GM15510 (cell line): Measurements from ENCODE around the gene ARHGEF40.
A peak's percentile ranks its signal among the peaks of the same experiment; 100 is the strongest.

ENCODE experiments used
- POLR2A ChIP-seq: IDR thresholded peaks from 3 replicates; pipeline ENCODE4 v1.6.1; 2011; ENCODE audit warnings: borderline replicate concordance; ENCODE audit not compliant: insufficient read length; ENCODE audit errors: extremely low read depth

The ARHGEF40 gene

GRCh38 chr14:21103710-21104447 lies 33.8 kb downstream of the ARHGEF40 start:
- peak; percentile 93 for TF ChIP-seq POLR2A

- TF ChIP-seq POLR2A = no peak
Measured at GRCh38 chr14:21104448-21105060, 34.5 kb downstream of the ARHGEF40 start.

- TF ChIP-seq POLR2A = no peak
Measured at GRCh38 chr14:21105095-21105494, 35.0 kb downstream of the ARHGEF40 start.

GRCh38 chr14:21106176-21106497 lies 36.0 kb downstream of the ARHGEF40 start:
- no peak for TF ChIP-seq POLR2A

GRCh38 chr14:21106498-21107282 lies 36.6 kb downstream of the ARHGEF40 start:
- TF ChIP-seq POLR2A = no peak

- TF ChIP-seq POLR2A = no peak
Measured at GRCh38 chr14:21107283-21107800, 37.2 kb downstream of the ARHGEF40 start.

- no peak for TF ChIP-seq POLR2A
Measured at GRCh38 chr14:21108791-21109190, 38.7 kb downstream of the ARHGEF40 start.

- TF ChIP-seq POLR2A = no peak
Measured at GRCh38 chr14:21109377-21110138, 39.5 kb downstream of the ARHGEF40 start.

- TF ChIP-seq POLR2A = no peak
Measured at GRCh38 chr14:21112255-21112654, 42.2 kb downstream of the ARHGEF40 start.

GRCh38 chr14:21113369-21113768 lies 43.3 kb downstream of the ARHGEF40 start:
- TF ChIP-seq POLR2A = no peak

GRCh38 chr14:21118933-21119332 lies 48.8 kb downstream of the ARHGEF40 start:
- TF ChIP-seq POLR2A = no peak

GRCh38 chr14:21120686-21121085 lies 50.6 kb downstream of the ARHGEF40 start:
- TF ChIP-seq POLR2A = no peak

GRCh38 chr14:21121122-21121521 lies 51.0 kb downstream of the ARHGEF40 start:
- no peak for TF ChIP-seq POLR2A

GRCh38 chr14:21123429-21123828 lies 53.3 kb downstream of the ARHGEF40 start:
- TF ChIP-seq POLR2A = no peak

- TF ChIP-seq POLR2A = no peak
Measured at GRCh38 chr14:21133901-21134300, 63.8 kb downstream of the ARHGEF40 start.
